ENCODE measurements around the gene VRK3.

The VRK3 gene

DNA sequence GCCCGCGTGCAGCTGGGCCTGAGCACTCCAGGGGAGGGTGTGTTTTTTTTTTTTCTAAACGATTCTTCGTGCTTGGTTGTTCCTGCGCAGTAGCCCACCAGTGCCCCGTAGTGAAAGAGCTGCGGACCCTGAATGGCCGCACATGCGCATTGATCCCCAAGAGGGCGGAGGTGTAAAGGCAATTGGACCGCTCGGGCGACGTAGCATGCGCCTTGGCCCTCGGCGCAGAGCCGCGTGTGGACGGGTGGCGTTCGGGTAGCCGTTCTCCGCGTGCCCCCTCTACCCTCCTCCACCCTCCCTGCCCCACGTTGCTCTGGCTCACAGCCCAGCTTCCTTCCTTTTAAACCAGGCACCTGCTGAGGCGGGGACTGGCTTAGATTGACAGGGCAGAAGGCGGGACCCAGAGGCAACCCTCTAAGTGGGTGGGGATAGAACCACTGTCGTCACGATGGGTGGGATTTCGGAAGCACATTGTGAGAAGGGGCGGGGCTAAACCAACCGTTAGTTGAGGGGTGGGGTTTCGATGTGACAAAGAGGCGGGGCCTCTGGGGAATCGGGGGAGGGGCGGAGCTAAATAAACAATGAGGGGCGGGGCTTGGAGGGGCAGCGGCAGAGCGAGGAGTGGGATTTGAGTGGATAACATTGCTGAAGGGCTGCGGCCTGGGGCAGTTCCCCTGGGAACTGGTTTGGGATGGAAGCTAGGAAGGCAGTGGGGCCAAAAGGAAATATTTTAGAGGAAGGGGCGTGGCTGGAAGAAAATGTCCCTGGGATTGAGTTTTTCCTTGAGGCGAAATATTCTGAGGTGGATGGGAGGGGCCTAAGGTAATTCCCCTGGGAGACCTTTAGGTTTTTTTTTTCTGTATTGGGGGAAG, 95.3 kb downstream of the VRK3 start:
- peak; percentile 94 to 98 for DNase-seq

DNA sequence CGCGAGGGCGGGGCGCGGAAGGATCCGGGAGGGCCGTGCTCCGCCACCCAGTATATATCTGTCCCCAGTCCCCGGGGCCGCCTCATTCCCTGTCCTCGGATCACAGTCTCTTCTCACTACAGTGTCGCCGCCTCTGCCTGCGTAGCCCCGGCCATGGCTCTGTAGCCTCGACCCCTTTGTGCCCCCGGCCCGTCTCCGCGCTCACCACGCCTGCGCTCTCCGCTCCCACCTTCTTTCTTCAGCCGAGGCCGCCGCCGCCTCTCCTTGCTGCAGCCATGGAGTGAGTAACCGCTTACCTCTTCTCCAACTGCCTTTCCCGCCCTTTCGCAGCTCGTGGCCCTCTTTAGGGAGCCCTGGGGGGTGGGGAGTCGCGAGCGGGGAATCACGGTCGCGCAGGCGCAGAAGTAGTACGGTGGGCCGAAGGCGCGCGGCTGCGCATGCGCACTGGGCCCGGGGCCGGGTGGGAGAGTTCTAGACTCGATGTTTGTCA, 96.0 kb downstream of the VRK3 start, which contains the start of the genes ATF5 and NUP62:
Gene ATF5 (plus strand): TSS at position 85 of the 490 bp plus-strand sequence. CDS start 1,646 bp downstream, outside the sequence.
Gene NUP62 (minus strand): TSS at position 384 of the 490 bp plus-strand sequence. CDS start 19,697 bp downstream, outside the sequence.
- peak; percentile 95 to 96 for DNase-seq

DNA sequence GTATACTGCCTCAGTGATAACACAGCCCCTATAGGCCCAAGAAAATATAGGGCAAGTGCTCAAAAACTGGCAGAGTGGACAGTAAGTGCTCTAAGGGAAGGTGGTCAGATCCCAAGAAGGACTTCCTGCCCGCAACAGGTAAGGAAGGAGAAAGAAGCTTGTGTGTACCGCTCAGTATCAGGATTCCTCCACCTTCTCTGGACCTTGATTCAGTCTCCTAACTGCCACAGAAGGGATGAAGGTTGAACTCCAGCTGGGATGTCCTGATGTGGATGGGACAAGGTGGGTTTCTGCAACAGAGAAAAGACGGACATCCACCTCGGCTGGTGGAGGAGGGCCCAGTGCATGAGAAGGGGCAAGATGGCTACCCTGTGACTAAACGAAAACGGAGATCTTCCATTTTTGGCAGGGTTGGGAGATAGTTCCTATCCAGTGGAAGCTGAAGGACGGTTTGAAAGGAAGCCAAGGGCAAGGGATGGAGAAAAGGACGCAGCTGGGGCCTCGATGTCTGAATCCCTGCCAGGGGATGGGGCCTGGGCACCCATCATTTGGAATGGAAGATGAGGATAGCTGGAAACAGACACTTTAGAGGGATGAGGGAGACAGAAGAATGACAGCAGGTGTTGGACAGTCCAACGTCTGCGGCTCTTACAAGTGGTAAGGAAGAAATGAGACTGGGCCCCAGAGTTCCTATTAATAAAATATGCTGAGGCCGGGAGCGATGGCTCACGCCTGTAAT, 97.5 kb downstream of the VRK3 start:
- DNase-seq = no peak

DNA sequence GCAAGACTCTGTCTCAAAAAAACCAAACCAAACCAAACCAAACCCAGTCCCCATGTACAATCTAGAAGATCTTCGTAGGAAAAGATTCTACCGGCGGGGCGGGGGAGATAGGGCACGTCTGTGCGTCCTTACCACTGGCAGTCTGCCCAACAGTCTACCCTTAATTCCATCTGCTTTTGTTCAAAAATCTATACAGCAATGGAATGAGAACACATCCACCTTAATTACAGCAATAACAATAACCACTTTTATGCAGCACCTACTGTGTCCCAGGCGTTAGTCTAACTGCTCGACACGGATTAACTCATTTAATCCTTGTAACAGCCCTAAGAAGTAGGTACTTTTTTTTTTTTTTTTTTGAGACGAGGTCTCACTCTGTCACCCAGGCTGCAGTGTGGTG, 98.7 kb downstream of the VRK3 start:
- DNase-seq = no peak
